ENCODE measurements around the gene BRI3. TPM values are rescaled to one million over a fixed set of nuclear protein-coding genes. Genes with fewer than 3 reads are reported as not detected.

BRI3 gene
- total RNA-seq (ENCODE audit: low replicate concordance), result 22.2 and 26.4 TPM in 2 replicates

- Mint-ChIP-seq H3K36me3 (peaks cover 5% of the 10 kb centered on the region), H3K4me1 (peaks cover 17% of the 10 kb centered on the region), H3K9me3 (no peaks in the 10 kb centered on the region), H3K27ac (peak within 1 kb of the TSS; percentile 57), H3K4me3 (peak within 1 kb of the TSS; percentile 92), H3K27me3 (ENCODE audit: insufficient read depth, low read depth) (peaks cover 2% of the 10 kb centered on the region)
- Histone ChIP-seq H3K27me3 (no peaks in the 10 kb centered on the region), H3K4me2 (peak within 1 kb of the TSS; percentile 97), H3K36me3 (no peaks in the 10 kb centered on the region), H3K4me1 (peaks cover 8% of the 10 kb centered on the region), H2AFZ (replicated peaks) (peak within 1 kb of the TSS; percentile 94), H3K9me3 (ENCODE audit: low read depth) (no peaks in the 10 kb centered on the region), H3K27ac (peak within 1 kb of the TSS; percentile 69), H3K79me2 (ENCODE audit: low read depth) (peaks cover 36% of the 10 kb centered on the region), H4K20me1 (ENCODE audit: low read depth) (peaks cover 41% of the 10 kb centered on the region), H3K4me3 (peak within 1 kb of the TSS; percentile 99), H3F3A (ENCODE audit: low read depth) (peaks cover 12% of the 10 kb centered on the region), H3K9ac (peak within 1 kb of the TSS; percentile 93)
- no peak for TF ChIP-seq EZH2 (IDR thresholded peaks at IDR 0.05)
- no peak for TF ChIP-seq EZH2phosphoT487 (IDR thresholded peaks at IDR 0.05)
- no peak for TF ChIP-seq CTCF (IDR thresholded peaks at IDR 0.05)
- peak; percentile 97 for DNase-seq (ENCODE audit: low spot score)
Observed at GRCh38 chr7:98280791-98281756, at the start of gene BRI3. TSS of gene BRI3 (plus strand) at chr7:98281686. CDS start at chr7:98281796, 110 bp downstream.

- no peaks in the 10 kb centered on the region for H3K4me1 ChIP-seq
- Mint-ChIP-seq H3K4me3 (no peak overlapping the region), H3K27me3 (ENCODE audit: insufficient read depth, low read depth) (peaks cover 2% of the 10 kb centered on the region), H3K4me1 (peaks cover 14% of the 10 kb centered on the region), H3K36me3 (peaks cover 5% of the 10 kb centered on the region), H3K9me3 (no peaks in the 10 kb centered on the region), H3K27ac (no peak overlapping the region)
- DNase-seq (ENCODE audit: low spot score), result no peak
- no peak for TF ChIP-seq EZH2phosphoT487 (IDR thresholded peaks at IDR 0.05)
- no peak for TF ChIP-seq CTCF (IDR thresholded peaks at IDR 0.05)
- TF ChIP-seq EZH2 (IDR thresholded peaks at IDR 0.05), result no peak
- no peaks in the 10 kb centered on the region for H3K27me3 ChIP-seq
- H2AFZ ChIP-seq (replicated peaks), result no peak overlapping the region
- H3K36me3 ChIP-seq, result no peaks in the 10 kb centered on the region
- no peaks in the 10 kb centered on the region for H3K79me2 ChIP-seq (ENCODE audit: low read depth)
- no peaks in the 10 kb centered on the region for H4K20me1 ChIP-seq (ENCODE audit: low read depth)
- H3K4me2 ChIP-seq, result no peak overlapping the region
- H3K9me3 ChIP-seq (ENCODE audit: low read depth), result no peaks in the 10 kb centered on the region
- H3K4me3 ChIP-seq, result no peak overlapping the region
- no peak overlapping the region for H3K27ac ChIP-seq
- H3F3A ChIP-seq (ENCODE audit: low read depth), result no peaks in the 10 kb centered on the region
- no peak overlapping the region for H3K9ac ChIP-seq
Observed at GRCh38 chr7:98232263-98232585, 49.3 kb upstream of the BRI3 start.

GRCh38 chr7:98232799-98233198 is 48.7 kb upstream of the BRI3 start:
- DNase-seq (ENCODE audit: low spot score), result no peak
- Histone ChIP-seq H3K4me2 (no peak overlapping the region), H3K27me3 (no peaks in the 10 kb centered on the region), H3K79me2 (ENCODE audit: low read depth) (no peaks in the 10 kb centered on the region), H3K27ac (no peak overlapping the region), H3K9me3 (ENCODE audit: low read depth) (no peaks in the 10 kb centered on the region), H3K9ac (no peak overlapping the region), H4K20me1 (ENCODE audit: low read depth) (no peaks in the 10 kb centered on the region), H2AFZ (replicated peaks) (no peak overlapping the region), H3K4me3 (no peak overlapping the region), H3K4me1 (no peaks in the 10 kb centered on the region), H3F3A (ENCODE audit: low read depth) (no peaks in the 10 kb centered on the region), H3K36me3 (no peaks in the 10 kb centered on the region)
- no peak for TF ChIP-seq EZH2 (IDR thresholded peaks at IDR 0.05)
- TF ChIP-seq EZH2phosphoT487 (IDR thresholded peaks at IDR 0.05), result no peak
- no peak for TF ChIP-seq CTCF (IDR thresholded peaks at IDR 0.05)
- Mint-ChIP-seq H3K4me3 (no peak overlapping the region), H3K27me3 (ENCODE audit: insufficient read depth, low read depth) (peaks cover 2% of the 10 kb centered on the region), H3K36me3 (peaks cover 3% of the 10 kb centered on the region), H3K9me3 (no peaks in the 10 kb centered on the region), H3K27ac (no peak overlapping the region), H3K4me1 (peaks cover 13% of the 10 kb centered on the region)
